HCEC 1CT (cell line): ENCODE results near the gene SPAG9.
A peak's percentile ranks its signal among the peaks of the same experiment; 100 is the strongest.

Experiments used
- DNase-seq: peaks from one replicate; pipeline ENCODE4 v3.0.0-alpha.2; 2017

Gene SPAG9

GRCh38 chr17:51035431-51035830 is 85.2 kb downstream of the SPAG9 start:
- peak; percentile 58 for DNase-seq

- DNase-seq = no peak
These were observed 85.9 kb downstream of the SPAG9 start for GRCh38 chr17:51034800-51035199.

- DNase-seq = peak; percentile 13
These were observed 87.8 kb downstream of the SPAG9 start for GRCh38 chr17:51032850-51033249.

GRCh38 chr17:51029568-51030463 is 90.9 kb downstream of the SPAG9 start:
- DNase-seq = no peak

- DNase-seq = no peak
These were observed 91.5 kb downstream of the SPAG9 start for GRCh38 chr17:51029142-51029541.

- DNase-seq = no peak
These were observed 92.3 kb downstream of the SPAG9 start for GRCh38 chr17:51028176-51028863.

- no peak for DNase-seq
These were observed 102.1 kb downstream of the SPAG9 start for GRCh38 chr17:51018541-51018940.

- DNase-seq = no peak
These were observed 103.4 kb downstream of the SPAG9 start for GRCh38 chr17:51017270-51017669.

- no peak for DNase-seq
These were observed 104.6 kb downstream of the SPAG9 start for GRCh38 chr17:51016099-51016498.

GRCh38 chr17:51015145-51015558 is 105.5 kb downstream of the SPAG9 start:
- DNase-seq = no peak

- DNase-seq = no peak
These were observed 106.5 kb downstream of the SPAG9 start for GRCh38 chr17:51014129-51014528.

- DNase-seq = no peak
These were observed 107.3 kb downstream of the SPAG9 start for GRCh38 chr17:51013322-51013721.

GRCh38 chr17:51012538-51012937 is 108.1 kb downstream of the SPAG9 start:
- DNase-seq = no peak

- DNase-seq = no peak
These were observed 110.4 kb downstream of the SPAG9 start for GRCh38 chr17:51010173-51010675.

- no peak for DNase-seq
These were observed 114.1 kb downstream of the SPAG9 start for GRCh38 chr17:51006601-51007000.

- no peak for DNase-seq
These were observed 114.9 kb downstream of the SPAG9 start for GRCh38 chr17:51005768-51006167.

GRCh38 chr17:51004249-51004648 is 116.4 kb downstream of the SPAG9 start:
- peak; percentile 4 for DNase-seq

GRCh38 chr17:51000835-51001638 is 119.6 kb downstream of the SPAG9 start:
- DNase-seq = peak; percentile 67

GRCh38 chr17:50995668-50996067 is 125.0 kb downstream of the SPAG9 start:
- no peak for DNase-seq

- no peak for DNase-seq
These were observed 127.1 kb downstream of the SPAG9 start for GRCh38 chr17:50993544-50993943.

- DNase-seq = no peak
These were observed 131.5 kb downstream of the SPAG9 start for GRCh38 chr17:50989149-50989548.

- DNase-seq = no peak
These were observed 132.2 kb downstream of the SPAG9 start for GRCh38 chr17:50988427-50988826.
